Cardiac septum (tissue), 1 donor: ENCODE results near the gene SLC37A4. TPM values are rescaled to one million over a fixed set of nuclear protein-coding genes. Genes with fewer than 3 reads are reported as not detected.
"Not testable (repeated sequence)": the region's sequence is repeated elsewhere in the genome, so short reads cannot be mapped to it uniquely, and the experiment has no call there.

ENCODE experiments used
- DNase-seq: peaks from one replicate; pipeline ENCODE4 v3.0.0-alpha.2; 2020; ENCODE audit warnings: low spot score
- intact Hi-C: fragments of 100-400 bp; cut with DNase I; formaldehyde crosslinking; loops from one replicate; pipeline ENCODE4 v1.14.0; 2022
- total RNA-seq: library from RNA; stranded (reverse); fragmentation: NEBNext Ultra II Directional; extraction: Animal tissue kit (Norgen Biotek cat#: 25700); gene quantifications from one replicate; pipeline ENCODE4 v1.2.1, GENCODE V29; 2021
- donor health status: DM: no; HTN: no; CAD: no.

The SLC37A4 gene
- total RNA-seq, 1 donor from 2014 or later = 3.9 TPM

DNA sequence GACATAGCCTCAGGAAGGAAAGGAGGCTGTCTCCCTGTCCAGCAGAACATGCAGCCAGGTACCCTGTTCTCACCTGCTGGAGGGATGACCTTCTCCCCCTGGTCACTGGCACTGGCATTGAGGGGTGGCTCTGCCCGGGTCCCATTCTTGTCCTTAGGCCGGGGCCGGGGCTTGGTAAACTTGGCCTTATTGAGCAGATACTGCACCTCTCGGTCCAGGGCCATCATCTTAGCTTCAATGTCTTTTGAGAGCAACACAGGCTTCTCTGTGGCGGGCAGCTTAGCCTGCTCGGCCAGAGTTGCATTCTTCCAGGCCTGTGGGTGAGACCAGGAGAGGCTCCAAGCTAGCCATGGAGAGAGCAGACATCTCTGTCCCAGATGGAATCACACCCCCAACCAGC is 15.8 kb upstream of the SLC37A4 start:
- intact Hi-C loops = no loop called here
- no peak for DNase-seq

DNA sequence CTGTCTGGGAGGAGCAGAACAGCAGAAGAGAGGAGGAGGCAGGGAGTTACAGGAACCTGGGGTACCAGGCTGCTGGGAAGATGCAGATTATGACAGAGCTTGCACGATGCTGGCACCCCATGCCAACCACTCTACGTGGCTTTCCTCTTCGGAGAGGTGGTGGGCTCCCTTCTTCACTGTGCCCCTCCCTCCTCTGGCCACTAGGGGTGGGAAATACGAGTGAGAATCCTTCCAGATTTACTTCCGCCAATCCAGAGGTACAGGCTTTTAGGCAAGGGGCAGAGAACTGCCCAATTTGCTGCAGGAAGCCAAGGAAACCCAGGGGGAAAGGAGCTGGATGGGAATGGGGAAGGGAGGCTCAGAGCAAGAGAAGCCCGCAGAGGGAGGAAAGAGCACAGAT is 14.0 kb upstream of the SLC37A4 start:
- intact Hi-C loops = no loop called here
- DNase-seq = no peak

DNA sequence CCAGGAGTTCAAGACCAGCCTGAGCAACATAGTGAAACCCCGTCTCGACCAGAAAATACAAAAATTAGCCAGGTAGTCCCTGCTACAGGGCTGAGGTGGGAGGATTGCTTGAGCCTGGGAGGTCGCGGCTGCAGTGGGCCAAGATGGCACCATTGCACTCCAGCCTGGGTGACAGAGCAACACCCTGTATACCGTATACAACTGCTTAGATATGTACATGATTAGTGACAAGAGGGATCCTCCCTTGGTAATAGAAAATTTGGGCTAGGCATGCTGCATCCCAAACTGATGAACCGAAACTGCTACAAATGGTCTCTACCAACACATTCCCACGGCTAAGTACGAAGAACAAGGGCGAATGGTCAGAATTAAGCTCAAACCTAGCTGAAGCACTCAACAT is 12.2 kb upstream of the SLC37A4 start:
- intact Hi-C loops = no loop called here

DNA sequence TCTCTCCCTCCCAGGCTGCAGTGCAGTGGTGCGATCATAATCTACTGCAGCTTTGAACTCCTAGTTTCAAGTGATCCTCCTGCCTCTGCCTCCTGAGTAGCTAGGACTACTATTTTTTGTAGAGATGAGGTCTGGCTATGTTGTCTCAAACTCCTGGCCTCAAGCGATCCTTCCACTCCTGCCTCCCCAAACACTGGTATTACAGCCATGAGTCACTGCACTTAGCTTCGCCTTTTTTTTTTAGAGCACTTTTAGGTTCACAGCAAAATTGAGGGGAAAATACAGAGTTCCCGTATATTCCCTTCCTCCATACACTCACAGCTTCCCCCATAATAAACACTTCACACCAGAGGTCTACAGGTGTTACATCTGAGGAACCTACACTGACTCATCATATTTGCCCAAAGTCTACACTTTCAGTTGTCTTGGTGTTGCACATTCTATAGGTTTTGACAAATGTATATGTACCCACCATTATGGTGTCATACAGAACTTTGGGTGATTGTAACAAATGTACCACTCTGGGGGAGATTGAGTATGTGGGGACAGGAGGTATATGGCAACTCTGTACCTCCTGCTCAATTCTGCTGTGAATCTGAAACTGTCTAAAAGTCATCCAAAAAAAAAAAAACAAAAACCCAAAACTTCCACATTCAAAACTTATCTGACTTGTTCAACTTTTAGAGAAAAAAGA is 11.3 kb upstream of the SLC37A4 start:
- no peak for DNase-seq
- intact Hi-C loops = no loop called here

More for the DNA sequence above, 12.2 kb upstream of the SLC37A4 start:
- DNase-seq = no peak

- intact Hi-C loops = not testable (repeated sequence)
Measured at GRCh38 chr11:119039471-119039870, 8.8 kb upstream of the SLC37A4 start.

GRCh38 chr11:119038884-119039283 is 8.2 kb upstream of the SLC37A4 start:
- intact Hi-C loops = no loop called here

More at GRCh38 chr11:119039471-119039870, 8.8 kb upstream of the SLC37A4 start:
- DNase-seq = not testable (repeated sequence)

DNA sequence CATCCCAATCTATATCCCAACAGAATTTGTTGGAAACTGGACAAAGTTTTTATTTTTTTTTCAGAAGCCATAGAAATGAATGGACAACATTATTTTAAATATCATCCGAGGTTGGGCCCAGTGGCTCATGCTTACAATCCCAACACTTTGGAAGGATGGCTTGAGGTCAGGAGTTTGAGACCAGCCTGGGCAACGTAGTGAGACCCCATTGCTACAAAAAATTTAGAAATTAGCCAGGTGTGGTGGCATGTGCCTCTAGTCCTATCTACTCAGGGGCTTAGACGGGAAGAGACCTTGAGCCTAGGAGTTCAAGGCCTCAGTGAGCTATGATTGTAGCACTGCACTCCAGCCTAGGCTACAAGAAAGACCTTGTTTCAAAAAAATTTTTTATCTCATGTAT is 4.1 kb upstream of the SLC37A4 start:
- DNase-seq = no peak
- intact Hi-C loops = no loop called here

More at GRCh38 chr11:119038884-119039283, 8.2 kb upstream of the SLC37A4 start:
- DNase-seq = no peak

DNA sequence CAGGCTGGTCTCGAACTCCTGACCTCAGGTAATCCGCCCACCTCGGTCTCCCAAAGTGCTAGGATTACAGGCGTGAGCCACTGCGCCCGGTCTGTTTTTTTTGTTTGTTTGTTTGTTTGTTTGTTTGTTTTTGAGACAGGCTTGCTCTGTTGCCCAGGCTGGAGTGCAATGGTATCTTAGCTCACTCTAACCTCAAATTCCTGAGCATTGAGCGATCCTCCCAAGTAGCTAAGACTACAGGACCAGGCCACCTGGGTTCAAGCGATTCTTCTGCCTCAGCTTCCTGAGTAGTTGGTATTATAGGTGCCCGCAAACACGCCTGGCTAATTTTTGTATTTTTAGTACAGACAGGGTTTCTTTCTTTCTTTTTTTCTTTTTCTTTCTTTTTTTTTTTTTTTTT is 2.7 kb upstream of the SLC37A4 start:
- intact Hi-C loops = not testable (repeated sequence)

GRCh38 chr11:119031912-119032280 is 1.2 kb upstream of the SLC37A4 start:
- intact Hi-C loops = no loop called here
- DNase-seq = no peak

More for the DNA sequence above, 2.7 kb upstream of the SLC37A4 start:
- DNase-seq = not testable (repeated sequence)

DNA sequence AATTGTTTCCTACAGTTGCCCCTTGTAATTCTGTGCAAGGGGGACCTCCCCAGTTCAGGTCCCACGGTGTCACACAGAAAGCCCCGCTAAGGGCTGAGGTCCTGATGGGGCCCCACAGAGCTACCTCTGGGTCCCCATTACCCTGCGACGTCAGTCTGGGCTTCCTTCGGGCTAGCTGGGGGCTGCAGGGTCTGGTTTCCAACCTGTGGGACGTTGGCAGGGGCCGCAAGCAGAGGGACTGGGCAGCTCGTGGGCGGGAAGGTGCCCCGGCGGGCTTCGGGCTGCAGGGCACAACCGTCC is 698 bp downstream of the SLC37A4 start:
- no peak for DNase-seq
- intact Hi-C loops = loop anchor here (1.0 kb wide), 1 partner anchor 12 kb away; the partner anchor contains the start of genes RPS25 and TRAPPC4

GRCh38 chr11:119029340-119030028 is 1.2 kb downstream of the SLC37A4 start:
- intact Hi-C loops = loop anchor here (1.0 kb wide), 1 partner anchor 11 kb away; the partner anchor contains the start of genes RPS25 and TRAPPC4
- DNase-seq = no peak

DNA sequence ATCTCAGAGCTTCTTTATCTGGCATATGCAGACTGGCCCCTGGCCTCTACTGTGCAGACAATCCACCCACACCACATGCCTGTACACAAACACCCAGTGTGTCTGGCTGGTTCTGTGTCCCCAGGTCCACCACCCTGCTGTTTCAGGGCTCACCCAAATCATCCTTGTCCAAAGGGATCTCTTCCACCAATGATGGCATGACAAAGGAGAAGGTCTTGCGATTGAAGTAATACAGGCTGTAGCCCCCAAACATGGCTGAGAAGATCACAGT is 1.7 kb downstream of the SLC37A4 start:
- intact Hi-C loops = no loop called here
- DNase-seq = no peak

- no peak for DNase-seq
- intact Hi-C loops = no loop called here
Measured at GRCh38 chr11:119028346-119029068, 2.2 kb downstream of the SLC37A4 start.

DNA sequence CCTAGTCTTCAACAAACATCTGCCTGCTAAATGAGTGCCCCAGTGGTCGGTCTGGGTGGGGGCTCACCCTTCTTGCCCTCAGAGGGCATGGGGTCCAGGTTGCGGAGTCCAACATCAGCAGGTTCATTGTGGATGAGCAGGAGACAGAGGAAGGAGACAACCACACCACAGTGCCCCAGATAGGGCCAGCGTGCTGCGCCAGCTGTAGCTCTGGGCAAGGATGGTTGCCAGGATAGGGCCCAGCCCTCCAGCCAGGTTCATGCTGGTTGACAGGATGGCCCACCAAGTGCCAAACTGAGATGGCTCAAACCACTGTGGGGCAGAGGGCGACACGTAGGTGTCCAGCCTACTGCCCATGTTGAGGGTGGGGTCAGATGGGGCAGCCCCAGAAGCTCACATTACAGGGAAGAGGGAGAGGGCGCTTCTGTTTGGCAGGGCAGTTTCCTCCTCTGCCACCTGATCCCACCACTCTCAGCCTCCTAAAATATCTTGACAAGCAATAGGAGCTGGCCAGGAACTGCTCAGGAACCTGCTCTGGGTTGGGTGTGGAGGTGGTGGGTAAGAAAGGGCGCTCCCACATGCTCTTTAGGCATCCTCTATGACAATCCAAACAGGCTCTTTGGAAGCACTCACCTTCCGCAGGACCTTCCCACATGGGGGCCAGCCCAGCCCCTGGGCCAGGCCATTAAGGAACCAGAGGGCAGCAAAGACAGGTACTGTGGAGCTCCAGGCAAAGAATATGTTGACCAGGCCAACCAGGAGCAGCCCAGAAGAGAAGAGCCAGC is 2.9 kb downstream of the SLC37A4 start:
- no peak for DNase-seq
- intact Hi-C loops = no loop called here

- intact Hi-C loops = no loop called here
- DNase-seq = no peak
Measured at GRCh38 chr11:119026970-119027369, 3.7 kb downstream of the SLC37A4 start.

DNA sequence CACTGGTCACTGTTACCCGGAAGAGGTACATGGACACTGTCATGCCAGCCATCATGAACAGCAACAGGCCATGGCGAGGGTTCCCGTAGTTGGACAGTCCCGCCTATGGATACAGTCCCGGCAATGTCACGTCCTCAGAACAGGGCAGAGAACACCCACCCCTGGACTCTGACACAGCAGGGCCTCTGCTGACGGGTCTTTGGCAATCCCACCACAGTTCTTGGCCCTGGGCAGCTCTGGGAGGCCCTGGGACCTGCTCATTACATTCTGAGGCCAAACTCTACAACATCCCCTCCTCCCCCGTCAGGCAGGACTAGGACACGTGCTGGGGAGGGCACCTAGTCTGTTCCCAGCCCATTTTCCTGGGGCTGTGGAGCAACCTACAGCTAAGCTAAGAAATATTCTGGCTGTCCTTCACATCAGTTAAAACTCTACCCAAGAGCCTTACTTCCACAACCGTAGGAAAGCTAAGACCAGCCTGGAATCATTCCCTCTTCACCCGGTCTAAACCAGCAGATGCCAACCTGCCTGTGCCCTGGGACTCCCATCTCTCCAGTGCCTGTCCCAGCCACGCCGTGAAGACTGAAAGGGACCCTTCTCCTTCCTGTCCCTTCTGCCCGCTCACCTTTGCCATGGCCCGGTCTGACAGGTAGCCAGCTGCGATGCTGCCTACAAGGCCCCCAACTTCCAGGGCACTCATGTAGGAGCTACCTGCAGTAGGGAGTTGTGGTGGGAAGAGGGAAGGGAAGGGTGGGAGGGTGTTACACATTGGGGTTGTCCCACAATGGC is 4.5 kb downstream of the SLC37A4 start:
- intact Hi-C loops = no loop called here
- no peak for DNase-seq

- intact Hi-C loops = no loop called here
Measured at GRCh38 chr11:119025541-119025940, 5.1 kb downstream of the SLC37A4 start.

GRCh38 chr11:119025099-119025473 is 5.6 kb downstream of the SLC37A4 start:
- no peak for DNase-seq
- intact Hi-C loops = no loop called here

More at GRCh38 chr11:119025541-119025940, 5.1 kb downstream of the SLC37A4 start:
- no peak for DNase-seq

- intact Hi-C loops = no loop called here
Measured at GRCh38 chr11:119024430-119025098, 6.1 kb downstream of the SLC37A4 start.

More at GRCh38 chr11:119024430-119025098, 6.1 kb downstream of the SLC37A4 start:
- DNase-seq = no peak
